GM18498 (cell line): ENCODE results near the gene GZMH.
"Not testable (repeated sequence)": the region's sequence is repeated elsewhere in the genome, so short reads cannot be mapped to it uniquely, and the experiment has no call there.

Source experiments
- ATAC-seq: cut with Tn5 transposase; IDR thresholded peaks from one replicate; pipeline ENCODE4 v1.9.1; 2021; ENCODE audit warnings: mild to moderate bottlenecking, moderate library complexity; ENCODE audit not compliant: unreplicated experiment

The GZMH gene

DNA sequence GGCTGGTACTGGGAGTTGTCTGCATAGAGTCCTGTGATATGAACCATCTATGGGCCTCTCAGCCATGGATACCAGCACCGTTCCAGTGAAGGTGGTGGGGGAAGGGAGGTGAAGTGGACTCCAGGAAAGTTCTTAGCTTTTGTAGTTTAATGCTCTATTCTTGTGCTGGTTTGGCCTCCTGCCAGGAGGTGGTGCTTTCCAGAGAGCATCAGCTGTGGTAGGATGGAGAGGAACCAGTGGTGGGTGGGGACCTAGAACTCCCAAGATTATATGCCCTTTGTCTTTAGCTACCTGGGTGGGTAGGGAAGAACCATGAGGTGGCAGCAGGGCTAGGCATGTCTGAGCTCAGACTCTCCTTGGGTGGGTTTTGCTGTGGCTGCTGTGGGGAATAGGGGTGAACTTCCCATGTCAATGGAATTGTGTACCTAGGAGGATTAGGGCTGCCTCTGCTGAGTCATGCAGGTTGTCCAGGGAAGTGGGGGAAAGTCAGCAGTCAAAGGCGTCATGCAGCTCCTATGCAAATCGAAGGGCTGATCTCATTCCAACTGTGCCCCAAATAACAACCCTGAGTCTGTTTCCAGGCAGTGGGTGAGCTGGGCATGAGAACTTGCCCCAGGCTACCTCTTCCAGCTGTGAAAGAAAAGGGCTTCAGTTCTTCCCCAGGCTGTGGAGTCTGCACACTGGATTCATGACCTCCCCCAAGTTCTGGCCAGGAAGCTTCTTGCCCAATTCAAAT lies 14.2 kb downstream of the GZMH start:
- ATAC-seq: no peak

DNA sequence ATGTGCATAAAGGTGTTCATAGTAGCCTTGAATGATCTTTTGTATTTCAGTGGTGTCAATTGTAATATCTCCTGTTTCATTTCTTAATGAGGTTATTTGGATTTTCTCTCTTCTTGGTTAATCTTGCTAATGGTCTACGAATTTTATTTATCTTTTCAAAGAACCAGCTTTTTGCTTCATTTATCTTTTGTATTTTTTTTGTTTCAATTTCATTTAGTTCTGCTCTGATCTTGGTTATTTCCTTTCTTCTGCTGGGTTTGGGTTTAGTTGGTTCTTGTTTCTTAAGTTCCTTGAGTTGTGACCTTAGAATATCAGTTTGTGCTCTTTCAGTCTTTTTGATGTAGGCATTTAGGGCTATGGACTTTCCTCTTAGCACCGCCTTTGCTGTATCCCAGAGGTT lies 18.5 kb downstream of the GZMH start:
- ATAC-seq: not testable (repeated sequence)

DNA sequence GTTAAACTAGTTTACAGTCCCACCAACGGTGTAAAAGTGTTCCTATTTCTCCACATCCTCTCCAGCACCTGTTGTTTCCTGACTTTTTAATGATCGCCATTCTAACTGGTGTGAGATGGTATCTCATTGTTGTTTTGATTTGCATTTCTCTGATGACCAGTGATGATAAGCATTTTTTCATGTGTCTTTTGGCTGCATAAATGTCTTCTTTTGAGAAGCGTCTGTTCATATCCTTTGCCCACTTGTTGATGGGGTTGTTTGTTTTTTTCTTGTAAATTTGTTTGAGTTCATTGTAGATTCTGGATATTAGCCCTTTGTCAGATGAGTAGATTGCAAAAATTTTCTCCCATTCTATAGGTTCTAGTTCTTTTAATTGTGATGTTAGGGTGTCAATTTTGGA lies 25.1 kb downstream of the GZMH start:
- ATAC-seq: not testable (repeated sequence)

DNA sequence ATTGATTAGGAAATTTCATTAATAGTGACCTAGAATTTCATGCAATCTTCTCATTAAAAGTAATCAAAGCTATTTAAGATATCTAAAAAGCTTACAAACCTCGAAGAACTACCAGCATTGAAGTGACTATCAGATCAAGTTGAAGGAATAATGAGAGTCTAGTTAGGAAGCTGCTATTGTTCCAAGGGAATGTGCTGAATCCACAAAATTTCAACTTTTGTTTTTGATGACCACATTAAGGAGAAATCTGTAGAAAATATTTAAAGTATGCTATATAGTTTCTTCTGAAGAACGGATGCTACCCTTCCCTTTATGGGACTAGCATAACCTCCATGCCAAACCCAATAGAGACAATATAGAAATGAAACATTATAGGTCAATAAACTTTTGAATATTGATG lies 30.9 kb downstream of the GZMH start:
- no peak for ATAC-seq

DNA sequence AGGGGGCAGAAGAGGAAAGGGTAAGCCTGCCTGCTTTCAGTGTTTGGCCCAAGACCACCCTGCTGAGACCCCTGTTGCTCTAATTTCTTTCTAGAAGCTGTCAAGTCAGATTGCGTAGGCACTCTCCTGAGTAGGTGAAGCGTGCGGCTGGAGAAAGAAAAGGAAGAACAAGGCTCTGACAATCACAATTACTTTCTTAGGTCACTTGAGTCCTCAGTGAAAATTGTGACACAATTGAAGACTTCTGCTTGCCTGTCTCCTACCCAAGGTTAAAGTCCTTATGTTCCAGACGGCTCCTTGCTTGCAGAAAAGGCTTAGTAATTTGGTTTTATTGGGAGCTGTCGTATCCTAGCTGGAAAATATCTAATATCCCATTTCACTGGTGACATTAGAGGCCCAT lies 32.7 kb downstream of the GZMH start:
- ATAC-seq: no peak

DNA sequence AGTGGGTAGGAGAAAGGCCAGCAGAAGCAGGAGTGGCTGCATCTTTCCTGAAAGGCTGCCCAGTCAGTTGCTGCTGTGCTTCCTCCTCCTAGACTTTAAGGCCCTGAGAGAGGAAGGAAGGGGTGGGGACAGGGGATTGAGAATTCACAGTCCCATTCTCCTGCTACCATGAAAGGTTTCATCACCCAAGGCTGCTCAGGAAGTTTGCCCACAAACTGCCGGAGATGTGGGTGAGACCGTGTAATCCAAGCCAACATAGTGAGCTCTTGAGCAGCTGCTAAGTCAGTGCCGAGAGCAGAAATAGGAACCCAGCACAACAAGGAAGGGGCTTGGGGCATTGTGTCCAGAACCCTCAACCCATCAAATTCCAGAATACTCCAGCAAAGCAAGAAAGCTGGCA lies 33.3 kb downstream of the GZMH start, which contains the start of gene CTSG:
TSS of gene CTSG (minus strand) at position 69 of the 400 bp plus-strand sequence. CDS start at position 42, 27 bp downstream.
- no peak for ATAC-seq

DNA sequence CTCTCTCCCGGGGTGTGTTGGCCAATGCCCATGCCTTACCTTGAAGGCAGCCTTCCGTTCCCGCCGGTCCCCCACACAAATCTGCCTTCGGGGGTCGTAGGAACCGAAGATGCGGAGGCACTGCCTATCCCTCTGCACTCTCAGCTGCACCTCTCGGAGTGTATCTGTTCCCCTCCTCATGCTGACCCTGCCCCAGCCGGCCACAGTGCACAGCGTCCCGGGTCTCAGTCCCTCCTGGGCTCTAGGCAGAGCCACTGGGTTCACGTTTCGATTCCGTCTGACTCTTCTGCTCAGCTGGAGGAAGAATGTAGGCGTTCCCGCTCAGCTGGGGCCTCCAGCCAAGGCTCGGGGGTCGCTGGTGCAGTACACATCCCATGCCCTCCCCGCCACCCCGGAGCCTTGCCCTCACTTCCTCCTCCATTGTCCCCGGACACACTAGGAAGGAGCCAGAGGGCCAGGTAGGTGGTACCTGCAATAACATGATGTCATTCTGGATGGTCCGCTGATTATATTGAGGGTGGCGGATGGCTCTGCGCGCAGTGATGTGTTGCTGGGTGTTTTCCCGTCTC lies 35.2 kb downstream of the GZMH start:
- no peak for ATAC-seq

DNA sequence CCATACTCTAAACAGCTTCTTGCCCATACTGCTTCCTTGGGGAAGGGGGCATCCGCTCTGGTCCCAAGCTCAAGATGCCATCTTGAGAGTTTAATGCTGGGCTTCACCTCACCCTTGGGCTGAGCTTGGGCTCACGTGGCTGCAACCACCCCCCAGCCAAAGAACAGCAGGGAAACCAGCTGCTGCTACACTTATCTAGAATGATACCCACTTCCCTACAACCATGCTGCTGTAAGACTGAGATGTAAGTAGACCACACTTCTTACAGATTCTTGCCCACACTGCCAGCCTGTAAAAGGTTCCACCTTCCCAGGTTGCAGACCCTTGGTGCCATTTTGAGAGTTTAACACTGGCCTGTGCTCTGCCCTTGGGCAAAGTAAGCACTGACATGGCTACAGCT lies 43.2 kb downstream of the GZMH start:
- ATAC-seq: no peak

DNA sequence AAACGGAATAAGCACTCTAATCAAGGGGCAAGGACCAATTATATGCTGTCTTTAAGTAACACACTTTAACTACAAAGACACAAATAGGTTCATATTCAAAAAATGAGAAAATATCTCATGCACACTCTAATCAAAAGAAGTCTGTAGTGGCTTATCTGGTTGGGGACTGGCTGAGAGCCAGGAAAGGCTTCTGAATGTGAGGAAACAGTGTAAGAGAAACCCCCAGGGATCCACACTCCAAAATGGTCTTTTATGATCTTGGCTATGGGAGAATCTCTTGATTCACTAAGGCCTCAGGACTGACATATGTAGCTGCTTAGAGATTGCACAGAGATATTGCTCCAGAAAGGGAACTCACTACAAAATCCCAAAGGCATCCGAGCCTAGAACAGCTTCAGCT lies 43.7 kb downstream of the GZMH start:
- ATAC-seq: no peak

DNA sequence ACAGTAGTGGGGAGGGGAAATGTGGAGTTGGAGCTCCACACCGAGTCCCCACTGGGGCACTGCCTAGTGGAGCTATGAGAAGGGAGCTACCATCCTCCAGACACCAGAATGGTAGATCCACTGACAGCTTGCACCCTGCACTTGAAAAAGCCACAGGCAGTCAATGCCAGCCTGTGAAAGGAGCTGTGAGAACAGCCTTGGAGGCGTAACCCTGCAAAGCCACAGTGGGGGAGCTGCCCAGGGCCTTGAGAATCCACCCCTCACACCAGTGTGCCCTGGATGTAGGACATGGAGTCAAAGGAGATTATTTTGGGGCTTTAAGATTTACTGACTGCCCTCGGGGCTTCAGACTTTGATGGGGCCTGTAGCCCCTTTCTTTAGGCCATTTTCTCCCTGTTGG lies 46.0 kb downstream of the GZMH start:
- no peak for ATAC-seq

DNA sequence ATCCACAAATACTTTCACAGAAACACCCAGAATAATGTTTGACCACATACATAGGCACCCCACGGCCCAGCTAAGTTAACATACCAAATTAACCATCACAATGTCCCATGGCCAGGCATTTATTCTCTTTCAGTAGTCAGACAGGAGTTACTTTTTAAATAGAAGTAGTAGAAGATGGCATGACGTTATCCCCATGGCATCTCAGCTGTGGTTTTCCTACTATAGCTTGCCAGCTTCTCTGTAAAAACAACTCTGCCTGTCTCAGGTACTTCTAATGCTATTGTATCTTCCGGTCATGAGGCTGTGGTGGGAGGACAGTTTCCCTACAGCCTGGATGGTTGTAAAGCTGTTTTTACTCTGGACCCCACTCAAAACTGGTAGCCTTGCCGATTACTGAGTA lies 52.7 kb downstream of the GZMH start:
- ATAC-seq: no peak
